T-helper 17 cell (primary cell): Measurements from ENCODE around the gene FAM20B. TPM values are rescaled to one million over a fixed set of nuclear protein-coding genes. Genes with fewer than 3 reads are reported as not detected.
A peak's percentile ranks its signal among the peaks of the same experiment; 100 is the strongest.

Source experiments
- ATAC-seq: fragments of 150-1000 bp; cut with Tn5 transposase; 2 replicates; pipeline ENCODE4 v1.10.0; 2021; ENCODE audit warnings: mild to moderate bottlenecking, moderate library complexity
- DNase-seq, 3 donors: peaks; one replicate each; pipeline versions ENCODE4 v3.0.0 to v3.0.0-alpha.2; 2020 to 2021
- H3K9me3 ChIP-seq: one replicate; pipeline ENCODE4 v1.7.0; 2013; ENCODE audit warnings: low read length, mild to moderate bottlenecking; ENCODE audit not compliant: control insufficient read depth, poor library complexity, severe bottlenecking
- H3K27ac Mint-ChIP-seq: one replicate; pipeline ENCODE4 v1.8.0; 2022; ENCODE audit warnings: mild to moderate bottlenecking, moderate library complexity, mixed read lengths
- H3K27me3 Mint-ChIP-seq: one replicate; pipeline ENCODE4 v1.8.0; 2022; ENCODE audit warnings: mixed read lengths
- H3K36me3 Mint-ChIP-seq: one replicate; pipeline ENCODE4 v1.8.0; 2022; ENCODE audit warnings: low read depth, mixed read lengths
- H3K4me1 Mint-ChIP-seq: one replicate; pipeline ENCODE4 v1.8.0; 2022; ENCODE audit warnings: mild to moderate bottlenecking, mixed read lengths
- H3K4me3 Mint-ChIP-seq: one replicate; pipeline ENCODE4 v1.8.0; 2022; ENCODE audit warnings: mild to moderate bottlenecking, moderate library complexity, mixed read lengths
- total RNA-seq, 4 donors: library from RNA in 2 of 4; stranded (reverse) in 2 of 4; gene quantifications; one replicate each; pipeline ENCODE4 v1.2.3 and lab custom pipeline; 2022 to 2026

Gene FAM20B
- total RNA-seq, 2 donors from 2014 or later = 18.1 to 26.7 TPM

DNA sequence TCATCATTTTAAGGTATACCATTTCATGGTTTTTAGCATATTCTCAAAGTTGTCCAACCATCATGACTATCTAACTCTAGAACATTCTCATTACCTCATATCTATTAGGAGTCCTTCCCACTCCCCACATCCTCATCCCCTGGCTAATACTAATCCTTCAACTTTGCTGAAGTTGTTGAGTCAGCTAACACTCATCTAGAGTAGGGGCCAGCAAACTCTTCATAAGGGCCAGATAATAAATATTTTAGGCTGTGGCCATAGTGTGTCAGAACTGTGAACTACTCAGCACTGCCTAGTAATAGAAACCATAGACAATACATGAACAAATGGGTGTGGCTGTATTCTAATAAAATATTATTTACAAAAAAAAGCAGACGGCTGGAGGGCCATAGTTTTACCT lies 99.2 kb downstream of the FAM20B start:
- DNase-seq (no peak), ATAC-seq (no peak)
- H3K27ac Mint-ChIP-seq = peak overlapping the region; percentile 45
- no peaks in the 10 kb centered on the region for H3K27me3 Mint-ChIP-seq
- H3K4me1 Mint-ChIP-seq = peaks cover 6% of the 10 kb centered on the region
- H3K4me3 Mint-ChIP-seq = no peak overlapping the region
- H3K9me3 ChIP-seq = no peaks in the 10 kb centered on the region
- peaks cover 2% of the 10 kb centered on the region for H3K36me3 Mint-ChIP-seq

Other genes starting within 250 kb of the FAM20B start
- gene ANGPTL1, start 154.8 kb upstream of the FAM20B start, total RNA-seq = not detected
- 10 to 100 TPM; 29.4 to 38.5 TPM for gene TOR3A, start 56.2 kb downstream of the FAM20B start, total RNA-seq
- 10 to 100 TPM; 12.5 to 15.3 TPM for gene ABL2, start 203.8 kb downstream of the FAM20B start, total RNA-seq